HEK293T (cell line): ENCODE measurements around the gene ST6GALNAC4.

Experiments
- CTCF ChIA-PET: fragments of 350-600 bp; formaldehyde crosslinking; extraction: SDS; loops from one replicate; lab custom pipeline; 2021; ENCODE audit warnings: antibody characterized with exemption, inconsistent platforms; lab: Yijun Ruan, JAX
- POLR2A ChIA-PET: fragments of 350-600 bp; formaldehyde crosslinking; extraction: SDS; loops from one replicate; lab custom pipeline; 2020; ENCODE audit warnings: antibody characterized with exemption, inconsistent platforms; lab: Yijun Ruan, JAX
- DNase-seq: peaks from one replicate; pipeline ENCODE4 v3.0.0; 2012; ENCODE audit warnings: mixed read lengths; ENCODE audit errors: extremely low spot score
- ARNT ChIP-seq: fragments of 450-650 bp; IDR thresholded peaks from 2 replicates; pipeline ENCODE4 v1.6.1; 2017; ENCODE audit warnings: mild to moderate bottlenecking
- BHLHE40 ChIP-seq: fragments of 450-650 bp; IDR thresholded peaks from 2 replicates; pipeline ENCODE4 v1.6.1; 2016; ENCODE audit warnings: mild to moderate bottlenecking, moderate library complexity, borderline replicate concordance
- CTBP1 ChIP-seq: fragments of 450-650 bp; IDR thresholded peaks from 2 replicates; pipeline ENCODE4 v1.6.1; 2016; ENCODE audit warnings: borderline replicate concordance
- ELF4 ChIP-seq: fragments of 450-650 bp; IDR thresholded peaks from 2 replicates; pipeline ENCODE4 v1.6.1; 2017; ENCODE audit warnings: antibody characterized with exemption
- FOXA1 ChIP-seq: fragments of 450-650 bp; IDR thresholded peaks from 2 replicates; pipeline ENCODE4 v1.6.1; 2016; ENCODE audit warnings: mild to moderate bottlenecking
- FOXK2 ChIP-seq: fragments of 450-650 bp; IDR thresholded peaks from 2 replicates; pipeline ENCODE4 v1.6.1; 2016; ENCODE audit warnings: mild to moderate bottlenecking
- FOXM1 ChIP-seq: fragments of 450-650 bp; IDR thresholded peaks from 2 replicates; pipeline ENCODE4 v1.6.1; 2017; ENCODE audit warnings: mild to moderate bottlenecking, borderline replicate concordance
- HDGF ChIP-seq: fragments of 450-650 bp; IDR thresholded peaks from 2 replicates; pipeline ENCODE4 v1.6.1; 2017; ENCODE audit warnings: antibody characterized with exemption, borderline replicate concordance
- L3MBTL2 ChIP-seq: fragments of 450-650 bp; conservative IDR thresholded peaks from 2 replicates; pipeline ENCODE4 v1.6.1; 2016; ENCODE audit warnings: mild to moderate bottlenecking
- LEF1 ChIP-seq: fragments of 450-650 bp; IDR thresholded peaks from 2 replicates; pipeline ENCODE4 v1.6.1; 2017; ENCODE audit warnings: mild to moderate bottlenecking, borderline replicate concordance
- NFRKB ChIP-seq: fragments of 450-650 bp; IDR thresholded peaks from 2 replicates; pipeline ENCODE4 v1.6.1; 2016; ENCODE audit warnings: mild to moderate bottlenecking, moderate library complexity
- SP1 ChIP-seq: fragments of 450-650 bp; IDR thresholded peaks from 2 replicates; pipeline ENCODE4 v1.6.1; 2017
- SUZ12 ChIP-seq: fragments of 450-650 bp; IDR thresholded peaks from 2 replicates; pipeline ENCODE4 v1.6.1; 2016; ENCODE audit warnings: mild to moderate bottlenecking
- TARDBP ChIP-seq: fragments of 450-650 bp; IDR thresholded peaks from 2 replicates; pipeline ENCODE4 v1.6.1; 2016
- ZNF384 ChIP-seq: fragments of 450-650 bp; IDR thresholded peaks from 2 replicates; pipeline ENCODE4 v1.6.1; 2016
- TF ChIP-seq, protein P1 (sequence below): fragments of 450-650 bp; IDR thresholded peaks from 2 replicates; pipeline ENCODE4 v1.6.1; 2016

The ST6GALNAC4 gene

DNA sequence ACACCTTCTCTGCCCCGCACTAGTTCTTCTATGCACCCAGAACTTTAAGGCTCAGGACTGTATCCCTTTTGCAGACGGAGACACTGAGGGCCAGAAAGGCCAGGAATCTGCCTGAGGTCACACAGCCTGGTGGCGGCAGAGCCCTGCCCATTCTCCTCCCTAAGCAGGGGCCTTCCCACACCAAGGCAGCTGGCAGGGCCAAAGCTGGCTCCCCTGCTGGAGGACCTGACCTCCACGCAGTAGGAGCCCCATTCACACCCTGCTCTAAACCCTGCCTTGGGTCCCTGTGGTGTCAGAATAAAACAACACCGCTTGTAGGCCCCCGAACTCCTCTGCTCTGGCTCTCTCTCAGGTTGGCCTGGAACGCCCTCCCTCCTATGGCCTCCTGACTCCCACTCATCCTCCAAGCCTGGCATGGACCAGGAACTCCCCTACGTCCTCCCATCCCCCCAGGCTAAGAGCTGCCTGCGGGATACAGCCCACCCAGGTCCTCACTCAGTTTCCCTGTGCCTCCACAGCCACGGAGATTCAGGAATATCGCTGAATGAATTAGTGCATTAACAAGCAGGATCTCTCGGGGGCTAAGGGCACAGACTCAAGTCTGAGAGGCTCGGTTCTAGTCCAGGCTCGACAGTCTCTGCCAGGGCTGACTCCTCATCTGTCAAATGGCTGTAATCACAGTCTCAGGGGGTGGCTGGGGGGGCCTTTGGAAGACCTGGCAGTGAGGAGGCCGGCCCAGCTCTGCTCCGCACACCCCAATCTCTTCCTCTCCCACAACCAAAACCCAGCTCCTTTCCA lies 20.2 kb downstream of the ST6GALNAC4 start:
- ChIA-PET CTCF (interaction anchor here (0.6 kb wide), 1 partner anchor 131 kb away, joined by 3 read pairs; no protein-coding TSS in a partner anchor), POLR2A (interaction anchor here (0.6 to 1.5 kb wide), 5 partner anchors 10 to 24 kb away, joined by 3 to 8 read pairs (median 4); partner anchors contain the start of gene ST6GALNAC4)
- TF ChIP-seq FOXM1: no peak
- no peak for TF ChIP-seq ZNF384
- no peak for TF ChIP-seq SP1
- DNase-seq: no peak

DNA sequence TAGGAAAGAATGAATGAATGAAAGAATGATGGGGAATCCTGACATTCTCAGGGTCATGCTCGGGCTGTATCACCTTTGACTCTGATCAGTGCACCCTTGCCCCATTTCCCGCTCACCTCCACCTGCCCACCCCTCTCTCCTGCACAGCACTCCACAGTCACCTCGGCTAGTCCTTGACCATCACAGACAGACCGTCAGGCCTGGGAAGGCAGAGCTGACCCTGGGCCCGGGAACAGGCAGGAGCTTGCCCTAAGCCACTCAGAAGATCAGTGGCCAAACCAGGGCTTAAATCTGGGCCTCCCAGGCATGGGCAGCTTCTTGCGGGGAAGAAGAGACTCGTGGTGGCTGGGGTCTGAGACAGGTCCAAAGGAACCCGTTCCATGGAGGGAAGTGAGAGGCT lies 21.0 kb downstream of the ST6GALNAC4 start:
- no peak for TF ChIP-seq CTBP1
- no peak for TF ChIP-seq FOXA1
- ChIA-PET POLR2A (no interaction called here), CTCF (no interaction called here)
- DNase-seq: no peak

DNA sequence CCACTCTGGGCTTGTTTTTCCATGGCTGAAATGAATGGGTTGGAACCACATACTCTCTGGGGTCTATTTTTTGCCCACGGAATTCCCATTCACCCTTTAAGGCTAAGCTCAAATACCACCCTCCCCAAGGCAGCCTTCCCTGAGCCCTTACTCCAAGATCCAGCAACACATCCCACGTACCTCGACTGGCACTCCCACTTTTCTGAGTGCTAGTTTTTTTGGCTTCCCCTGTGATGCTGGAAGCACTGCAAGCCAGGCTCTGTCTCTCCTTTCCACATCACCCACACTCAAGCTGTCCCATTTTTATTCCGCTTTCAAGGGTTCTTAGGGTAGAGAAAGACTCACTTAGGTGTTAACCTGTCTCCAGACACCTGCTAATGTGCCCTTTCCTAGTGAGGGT lies 23.4 kb downstream of the ST6GALNAC4 start:
- no peak for DNase-seq
- CTCF ChIA-PET: interaction anchor here (0.6 kb wide), 1 partner anchor 15 kb away, joined by 3 read pairs; no protein-coding TSS in a partner anchor
- TF ChIP-seq LEF1 (no peak), FOXM1 (no peak), HDGF (no peak), ELF4 (no peak), TARDBP (no peak), L3MBTL2 (no peak), ZNF384 (no peak), FOXA1 (no peak), SP1 (no peak), CTBP1 (no peak), SUZ12 (no peak), FOXK2 (no peak), ARNT (no peak), BHLHE40 (no peak), NFRKB (no peak)
- TF ChIP-seq, protein P1, sequence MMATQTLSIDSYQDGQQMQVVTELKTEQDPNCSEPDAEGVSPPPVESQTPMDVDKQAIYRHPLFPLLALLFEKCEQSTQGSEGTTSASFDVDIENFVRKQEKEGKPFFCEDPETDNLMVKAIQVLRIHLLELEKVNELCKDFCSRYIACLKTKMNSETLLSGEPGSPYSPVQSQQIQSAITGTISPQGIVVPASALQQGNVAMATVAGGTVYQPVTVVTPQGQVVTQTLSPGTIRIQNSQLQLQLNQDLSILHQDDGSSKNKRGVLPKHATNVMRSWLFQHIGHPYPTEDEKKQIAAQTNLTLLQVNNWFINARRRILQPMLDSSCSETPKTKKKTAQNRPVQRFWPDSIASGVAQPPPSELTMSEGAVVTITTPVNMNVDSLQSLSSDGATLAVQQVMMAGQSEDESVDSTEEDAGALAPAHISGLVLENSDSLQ: no peak
- POLR2A ChIA-PET: interaction anchor here (2.4 kb wide), 1 partner anchor 23 kb away, joined by 8 read pairs; the partner anchor contains the start of gene ST6GALNAC4

DNA sequence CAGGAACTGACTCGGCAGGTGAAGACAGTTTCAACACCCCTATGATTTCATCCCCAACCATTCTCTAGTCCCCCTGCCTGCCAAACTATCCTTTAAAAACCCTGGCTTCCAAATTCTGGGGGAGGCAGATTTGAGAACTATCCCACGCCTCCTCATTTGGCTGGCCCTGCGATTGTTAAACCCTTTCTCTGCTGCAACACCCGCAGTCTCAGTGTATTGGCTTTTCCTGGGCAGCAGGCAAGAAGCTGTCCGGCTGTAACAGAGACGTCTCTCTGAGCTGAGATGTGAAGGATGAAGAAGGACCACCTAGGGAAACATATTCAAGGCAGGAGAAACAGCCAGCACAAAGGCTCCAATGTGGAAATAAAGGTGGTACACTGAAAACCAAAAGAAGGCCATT lies 24.0 kb downstream of the ST6GALNAC4 start:
- CTCF ChIA-PET: interaction anchor here (0.6 kb wide), 1 partner anchor 15 kb away, joined by 3 read pairs; no protein-coding TSS in a partner anchor
- POLR2A ChIA-PET: interaction anchor here (2.4 kb wide), 1 partner anchor 24 kb away, joined by 8 read pairs; the partner anchor contains the start of gene ST6GALNAC4
- DNase-seq: no peak
- TF ChIP-seq ZNF384 (no peak), FOXM1 (no peak), SP1 (no peak), ELF4 (no peak), HDGF (no peak), SUZ12 (no peak), FOXK2 (no peak), FOXA1 (no peak), L3MBTL2 (no peak), CTBP1 (no peak), ARNT (no peak), TARDBP (no peak), BHLHE40 (no peak), LEF1 (no peak), NFRKB (no peak)
- TF ChIP-seq, protein P1: no peak

DNA sequence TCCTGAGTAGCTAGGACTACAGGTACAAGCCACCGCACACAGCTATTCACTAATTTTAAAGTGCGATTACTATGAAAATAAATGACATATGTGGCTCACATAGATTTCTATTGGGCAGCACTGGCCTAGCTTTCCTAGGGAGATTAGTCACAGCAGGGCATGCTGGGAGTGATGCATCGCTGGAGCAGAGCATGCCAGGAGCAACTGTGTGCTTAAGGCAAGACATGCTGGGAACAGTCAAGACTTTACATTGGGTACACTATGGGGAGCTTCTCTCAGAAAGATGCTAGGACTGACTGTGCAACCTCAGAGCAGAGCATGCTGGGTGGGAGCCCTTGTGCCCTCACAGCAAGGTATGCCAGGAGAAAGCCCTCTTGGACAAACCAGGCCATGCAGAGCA lies 26.8 kb downstream of the ST6GALNAC4 start:
- ChIA-PET CTCF (interaction anchor here (0.6 kb wide), 1 partner anchor 675 kb away, joined by 3 read pairs; no protein-coding TSS in a partner anchor), POLR2A (interaction anchor here (1.1 kb wide), 1 partner anchor 9 kb away, joined by 3 read pairs; no protein-coding TSS in a partner anchor)
- DNase-seq: no peak
- TF ChIP-seq LEF1: no peak
- no peak for TF ChIP-seq FOXK2
- TF ChIP-seq ARNT: no peak
- TF ChIP-seq SUZ12: no peak
- TF ChIP-seq TARDBP: no peak
- no peak for TF ChIP-seq L3MBTL2
- no peak for TF ChIP-seq HDGF

DNA sequence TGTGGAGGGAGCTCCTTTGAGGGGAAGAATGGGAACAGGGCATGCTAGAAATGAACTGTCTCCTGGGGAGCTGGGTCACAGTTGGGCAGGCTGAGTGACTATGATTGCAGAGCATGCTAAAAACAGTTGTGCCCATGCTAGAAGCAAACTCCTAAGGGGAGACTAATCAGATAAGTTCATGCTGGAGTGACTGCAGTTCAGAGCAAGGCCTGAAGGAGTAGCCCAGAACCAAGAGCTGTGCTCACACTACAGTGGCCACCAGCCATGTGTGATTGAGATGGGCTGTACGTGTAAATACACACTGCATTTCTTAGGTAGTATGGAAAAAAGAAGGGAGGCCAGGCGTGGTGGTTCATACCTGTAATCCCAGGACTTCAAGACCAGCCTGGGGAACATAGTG lies 29.0 kb downstream of the ST6GALNAC4 start:
- no peak for DNase-seq
- ChIA-PET CTCF (no interaction called here), POLR2A (no interaction called here)
- TF ChIP-seq SP1 (no peak), L3MBTL2 (no peak), LEF1 (no peak), CTBP1 (no peak), FOXK2 (no peak), FOXA1 (no peak), BHLHE40 (no peak), FOXM1 (no peak), ELF4 (no peak), HDGF (no peak), TARDBP (no peak), ARNT (no peak), ZNF384 (no peak)
- TF ChIP-seq, protein P1: no peak
